ENCODE data around the gene WDR1. TPM values are rescaled to one million over a fixed set of nuclear protein-coding genes. Genes with fewer than 3 reads are reported as not detected.

Gene WDR1
- polyA plus RNA-seq, 1 of the 3 experiments (the other 2 are of a cell fraction) = 310 TPM

- Histone ChIP-seq H3K36me3 (replicated peaks in 1 of 2; ENCODE audit: control insufficient read depth in 1 of 2, insufficient read depth in 2 of 2, low read length in 1 of 2) (peaks cover 5% of the 10 kb centered on the region in 2 experiments), H3K9me2 (no peaks in the 10 kb centered on the region), H3K4me1 (ENCODE audit: control insufficient read depth in 1 of 2, insufficient read depth in 2 of 2, low read depth in 1 of 2, low read length in 1 of 2) (peaks cover 5 to 16% of the 10 kb centered on the region in 2 experiments; a peak in 1 of 4 replicates), H4K20me1 (ENCODE audit: insufficient read depth) (peaks cover 10% of the 10 kb centered on the region), H3K4me2 (no peak overlapping the region), H3K9me3 (no peaks in the 10 kb centered on the region), H3K27me3 (ENCODE audit: insufficient read depth) (no peaks in the 10 kb centered on the region), H3K9ac (no peak overlapping the region), H3F3A (replicated peaks; ENCODE audit: insufficient read depth) (peaks cover 8% of the 10 kb centered on the region), H3K27ac (ENCODE audit: low read depth in 2 of 2, low read length in 1 of 2) (no peak overlapping the region), H2AFZ (ENCODE audit: low read depth) (no peak overlapping the region), H3K79me2 (ENCODE audit: insufficient read depth) (peaks cover 16% of the 10 kb centered on the region), H3K4me3 (ENCODE audit: low read depth in 2 of 2, low read length in 1 of 2) (no peak overlapping the region)
- ChIA-PET CTCF (interaction anchor here (1.3 to 1.4 kb wide), 2 partner anchors 38 to 44 kb away, joined by 3 to 4 read pairs; no protein-coding TSS in a partner anchor), POLR2A (no interaction called here)
- no peak for TF ChIP-seq IRF3 (IDR thresholded peaks at IDR 0.05; ENCODE audit: low read depth, low read length)
- TF ChIP-seq, protein P1, sequence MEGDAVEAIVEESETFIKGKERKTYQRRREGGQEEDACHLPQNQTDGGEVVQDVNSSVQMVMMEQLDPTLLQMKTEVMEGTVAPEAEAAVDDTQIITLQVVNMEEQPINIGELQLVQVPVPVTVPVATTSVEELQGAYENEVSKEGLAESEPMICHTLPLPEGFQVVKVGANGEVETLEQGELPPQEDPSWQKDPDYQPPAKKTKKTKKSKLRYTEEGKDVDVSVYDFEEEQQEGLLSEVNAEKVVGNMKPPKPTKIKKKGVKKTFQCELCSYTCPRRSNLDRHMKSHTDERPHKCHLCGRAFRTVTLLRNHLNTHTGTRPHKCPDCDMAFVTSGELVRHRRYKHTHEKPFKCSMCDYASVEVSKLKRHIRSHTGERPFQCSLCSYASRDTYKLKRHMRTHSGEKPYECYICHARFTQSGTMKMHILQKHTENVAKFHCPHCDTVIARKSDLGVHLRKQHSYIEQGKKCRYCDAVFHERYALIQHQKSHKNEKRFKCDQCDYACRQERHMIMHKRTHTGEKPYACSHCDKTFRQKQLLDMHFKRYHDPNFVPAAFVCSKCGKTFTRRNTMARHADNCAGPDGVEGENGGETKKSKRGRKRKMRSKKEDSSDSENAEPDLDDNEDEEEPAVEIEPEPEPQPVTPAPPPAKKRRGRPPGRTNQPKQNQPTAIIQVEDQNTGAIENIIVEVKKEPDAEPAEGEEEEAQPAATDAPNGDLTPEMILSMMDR (IDR thresholded peaks at IDR 0.05) = no peak
- no peak for TF ChIP-seq RCOR1 (IDR thresholded peaks at IDR 0.05; ENCODE audit: low read length)
- DNase-seq = no peak
- WGBS (ENCODE audit: low lambda C conversion rate) = 96% methylated on average over 6 of the region's 7 CpGs
These were observed 3.2 kb upstream of the WDR1 start for GRCh38 chr4:10119773-10120172.

DNA sequence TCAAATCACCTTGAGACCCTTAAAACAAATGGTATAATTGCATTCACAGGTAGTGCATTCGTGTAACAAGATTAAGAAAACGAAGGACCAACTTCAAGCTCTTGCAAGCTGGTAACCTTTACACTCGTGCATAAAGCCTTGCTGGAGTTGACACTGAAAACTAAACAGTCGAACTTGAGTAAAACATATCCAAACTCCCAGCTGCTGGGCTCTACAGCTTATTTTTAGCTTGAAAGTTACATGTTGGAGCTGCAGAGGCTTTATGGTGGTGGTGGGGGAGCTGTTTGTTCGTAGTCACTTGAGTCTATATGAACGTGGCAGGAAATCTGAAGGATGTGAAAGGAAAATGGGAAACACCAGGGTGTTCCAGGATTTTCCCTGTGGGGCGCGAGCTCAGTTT, 2.7 kb upstream of the WDR1 start:
- H3K4me1 ChIP-seq (ENCODE audit: control insufficient read depth in 1 of 2, insufficient read depth in 2 of 2, low read depth in 1 of 2, low read length in 1 of 2) = peaks cover 10 to 18% of the 10 kb centered on the region in 2 experiments; a peak in 2 of 4 replicates
- no peak overlapping the region for H3K4me2 ChIP-seq
- H3K36me3 ChIP-seq (replicated peaks in 1 of 2; ENCODE audit: control insufficient read depth in 1 of 2, insufficient read depth in 2 of 2, low read length in 1 of 2) = peaks cover 10% of the 10 kb centered on the region in 2 experiments
- H3K9me2 ChIP-seq = no peaks in the 10 kb centered on the region
- H3K9me3 ChIP-seq = no peaks in the 10 kb centered on the region
- no peak for DNase-seq
- H3K4me3 ChIP-seq (ENCODE audit: low read depth in 2 of 2, low read length in 1 of 2) = no peak overlapping the region
- H3K27ac ChIP-seq (ENCODE audit: low read depth in 2 of 2, low read length in 1 of 2) = no peak overlapping the region
- POLR2A ChIA-PET = no interaction called here
- H3K9ac ChIP-seq = no peak overlapping the region
- peaks cover 15% of the 10 kb centered on the region for H4K20me1 ChIP-seq (ENCODE audit: insufficient read depth)
- H2AFZ ChIP-seq (ENCODE audit: low read depth) = no peak overlapping the region
- H3F3A ChIP-seq (replicated peaks; ENCODE audit: insufficient read depth) = peaks cover 8% of the 10 kb centered on the region
- CTCF ChIA-PET = interaction anchor here (1.4 kb wide), 1 partner anchor 44 kb away, joined by 4 read pairs; no protein-coding TSS in a partner anchor
- no peaks in the 10 kb centered on the region for H3K27me3 ChIP-seq (ENCODE audit: insufficient read depth)
- WGBS (ENCODE audit: low lambda C conversion rate) = 86% methylated on average over 8 of the region's 8 CpGs
- H3K79me2 ChIP-seq (ENCODE audit: insufficient read depth) = peaks cover 21% of the 10 kb centered on the region
- no peak for TF ChIP-seq SIN3A (IDR thresholded peaks at IDR 0.05; ENCODE audit: borderline replicate concordance, low read depth, low read length)
- no peak for TF ChIP-seq NRF1 (IDR thresholded peaks at IDR 0.05; ENCODE audit: low read depth, low read length)
- no peak for TF ChIP-seq EP300 (IDR thresholded peaks at IDR 0.05; ENCODE audit: borderline replicate concordance in 1 of 2, low read depth in 1 of 2, low read length in 1 of 2)
- TF ChIP-seq, protein P2, sequence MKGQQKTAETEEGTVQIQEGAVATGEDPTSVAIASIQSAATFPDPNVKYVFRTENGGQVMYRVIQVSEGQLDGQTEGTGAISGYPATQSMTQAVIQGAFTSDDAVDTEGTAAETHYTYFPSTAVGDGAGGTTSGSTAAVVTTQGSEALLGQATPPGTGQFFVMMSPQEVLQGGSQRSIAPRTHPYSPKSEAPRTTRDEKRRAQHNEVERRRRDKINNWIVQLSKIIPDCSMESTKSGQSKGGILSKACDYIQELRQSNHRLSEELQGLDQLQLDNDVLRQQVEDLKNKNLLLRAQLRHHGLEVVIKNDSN (IDR thresholded peaks at IDR 0.05; ENCODE audit: borderline replicate concordance, low read depth) = no peak
- TF ChIP-seq MEF2A (IDR thresholded peaks at IDR 0.05; ENCODE audit: borderline replicate concordance, low read depth) = no peak
- TF ChIP-seq FOSL2 (IDR thresholded peaks at IDR 0.05; ENCODE audit: borderline replicate concordance, low read depth) = no peak
- TF ChIP-seq RXRA (IDR thresholded peaks at IDR 0.05; ENCODE audit: borderline replicate concordance, low read depth) = no peak
- no peak for TF ChIP-seq EZH2phosphoT487 (IDR thresholded peaks at IDR 0.05; ENCODE audit: borderline replicate concordance, low read depth)
- TF ChIP-seq CHD2 (IDR thresholded peaks at IDR 0.05; ENCODE audit: low read length, partially characterized antibody) = no peak
- no peak for TF ChIP-seq TAF1 (IDR thresholded peaks at IDR 0.05; ENCODE audit: borderline replicate concordance, low read depth, low read length)
- TF ChIP-seq MXI1 (IDR thresholded peaks at IDR 0.05; ENCODE audit: low read depth, low read length) = no peak
- no peak for TF ChIP-seq GATA2 (CRISPR knock-in tag; IDR thresholded peaks at IDR 0.05)
- TF ChIP-seq YY1 (IDR thresholded peaks at IDR 0.05; ENCODE audit: low read depth) = no peak
- TF ChIP-seq, protein P3, sequence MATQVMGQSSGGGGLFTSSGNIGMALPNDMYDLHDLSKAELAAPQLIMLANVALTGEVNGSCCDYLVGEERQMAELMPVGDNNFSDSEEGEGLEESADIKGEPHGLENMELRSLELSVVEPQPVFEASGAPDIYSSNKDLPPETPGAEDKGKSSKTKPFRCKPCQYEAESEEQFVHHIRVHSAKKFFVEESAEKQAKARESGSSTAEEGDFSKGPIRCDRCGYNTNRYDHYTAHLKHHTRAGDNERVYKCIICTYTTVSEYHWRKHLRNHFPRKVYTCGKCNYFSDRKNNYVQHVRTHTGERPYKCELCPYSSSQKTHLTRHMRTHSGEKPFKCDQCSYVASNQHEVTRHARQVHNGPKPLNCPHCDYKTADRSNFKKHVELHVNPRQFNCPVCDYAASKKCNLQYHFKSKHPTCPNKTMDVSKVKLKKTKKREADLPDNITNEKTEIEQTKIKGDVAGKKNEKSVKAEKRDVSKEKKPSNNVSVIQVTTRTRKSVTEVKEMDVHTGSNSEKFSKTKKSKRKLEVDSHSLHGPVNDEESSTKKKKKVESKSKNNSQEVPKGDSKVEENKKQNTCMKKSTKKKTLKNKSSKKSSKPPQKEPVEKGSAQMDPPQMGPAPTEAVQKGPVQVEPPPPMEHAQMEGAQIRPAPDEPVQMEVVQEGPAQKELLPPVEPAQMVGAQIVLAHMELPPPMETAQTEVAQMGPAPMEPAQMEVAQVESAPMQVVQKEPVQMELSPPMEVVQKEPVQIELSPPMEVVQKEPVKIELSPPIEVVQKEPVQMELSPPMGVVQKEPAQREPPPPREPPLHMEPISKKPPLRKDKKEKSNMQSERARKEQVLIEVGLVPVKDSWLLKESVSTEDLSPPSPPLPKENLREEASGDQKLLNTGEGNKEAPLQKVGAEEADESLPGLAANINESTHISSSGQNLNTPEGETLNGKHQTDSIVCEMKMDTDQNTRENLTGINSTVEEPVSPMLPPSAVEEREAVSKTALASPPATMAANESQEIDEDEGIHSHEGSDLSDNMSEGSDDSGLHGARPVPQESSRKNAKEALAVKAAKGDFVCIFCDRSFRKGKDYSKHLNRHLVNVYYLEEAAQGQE (IDR thresholded peaks at IDR 0.05; ENCODE audit: low read depth, low read length) = no peak
- TF ChIP-seq ELF1 (IDR thresholded peaks at IDR 0.05) = no peak
- no peak for TF ChIP-seq RFX5 (IDR thresholded peaks at IDR 0.05; ENCODE audit: low read length)
- no peak for TF ChIP-seq RAD21 (IDR thresholded peaks at IDR 0.05; ENCODE audit: low read length)

Data from SK-N-SH (cell line).